GM19397 (cell line): Measurements from ENCODE around the gene C1QTNF8.

ENCODE experiments used
- ATAC-seq: cut with Tn5 transposase; IDR thresholded peaks from one replicate; pipeline ENCODE4 v1.9.1; 2021; ENCODE audit warnings: mild to moderate bottlenecking, moderate library complexity; ENCODE audit not compliant: unreplicated experiment

The C1QTNF8 gene

DNA sequence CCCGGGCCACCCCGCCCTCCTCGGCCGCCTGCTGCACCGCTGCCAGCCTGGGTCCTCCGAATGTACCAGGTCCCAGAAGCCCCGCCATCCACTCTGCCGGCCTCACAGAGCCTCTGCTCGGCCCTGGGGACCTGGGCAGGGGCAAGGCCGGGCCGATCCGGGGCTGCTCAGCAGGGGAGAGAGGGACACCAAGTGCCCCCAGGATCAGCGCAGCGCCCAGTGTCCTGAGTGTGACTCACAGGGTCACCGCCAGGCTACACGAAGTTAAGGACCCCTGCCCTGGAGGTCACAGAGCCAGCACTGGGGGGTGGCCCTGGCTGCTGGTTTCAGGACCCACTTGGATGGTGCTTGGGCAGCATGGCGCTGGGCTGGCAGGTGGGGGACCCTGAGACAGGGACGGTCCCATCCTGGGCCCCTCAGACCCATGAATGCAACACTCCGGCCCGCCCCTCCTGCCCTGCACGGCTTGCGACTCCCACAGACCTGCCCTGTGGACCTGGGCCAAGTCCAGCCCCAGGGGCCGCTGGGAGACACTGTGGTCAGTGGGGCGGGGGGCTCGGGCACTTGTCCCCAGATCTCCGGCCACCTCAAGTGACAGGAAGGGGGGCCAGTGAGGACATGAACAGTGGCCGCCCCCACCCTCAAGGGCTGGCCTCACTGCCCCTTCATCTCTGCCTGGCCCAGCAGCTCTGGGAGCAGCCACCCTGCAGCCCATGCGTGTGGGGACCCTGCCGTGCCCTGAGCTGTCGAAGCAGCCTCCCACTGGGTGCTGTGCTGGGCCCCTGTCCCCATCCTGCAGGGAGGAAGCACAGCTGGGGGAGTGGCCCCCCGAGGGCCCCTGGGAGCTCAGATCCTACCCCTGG lies 46.7 kb downstream of the C1QTNF8 start:
- ATAC-seq: no peak

DNA sequence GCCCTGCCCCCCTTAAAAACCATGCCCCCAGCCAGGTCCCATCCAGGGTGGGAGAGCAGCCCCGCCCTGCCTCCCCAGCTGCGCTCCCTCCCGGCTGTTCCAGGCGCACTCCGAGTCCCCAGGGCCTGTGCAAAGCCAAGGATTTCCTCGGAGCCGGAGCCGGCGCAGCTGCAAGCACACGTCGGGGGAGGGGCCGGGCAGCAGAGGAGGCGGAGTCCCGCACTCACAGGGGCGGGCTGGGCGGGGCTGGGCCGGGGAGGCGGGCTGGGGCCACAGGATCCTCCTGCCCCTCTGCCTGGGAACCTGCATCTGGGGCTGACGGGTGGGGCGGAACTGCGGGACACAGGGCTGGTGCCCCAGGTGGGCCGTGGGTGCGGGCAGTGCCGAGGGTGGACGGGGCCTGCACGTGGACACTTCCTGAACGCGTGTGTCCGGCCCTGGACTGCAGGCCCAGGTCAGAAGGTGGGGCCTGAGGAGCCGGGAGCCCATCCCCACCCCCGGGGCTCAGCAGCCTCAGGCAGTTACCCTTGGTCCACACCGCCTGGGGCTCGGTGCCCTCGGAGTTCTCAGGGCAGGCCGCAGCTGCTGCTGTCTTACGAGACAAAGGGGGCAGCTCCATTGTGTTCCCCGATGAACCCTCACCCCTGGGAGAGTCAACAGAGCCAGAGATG lies 47.5 kb downstream of the C1QTNF8 start:
- no peak for ATAC-seq

DNA sequence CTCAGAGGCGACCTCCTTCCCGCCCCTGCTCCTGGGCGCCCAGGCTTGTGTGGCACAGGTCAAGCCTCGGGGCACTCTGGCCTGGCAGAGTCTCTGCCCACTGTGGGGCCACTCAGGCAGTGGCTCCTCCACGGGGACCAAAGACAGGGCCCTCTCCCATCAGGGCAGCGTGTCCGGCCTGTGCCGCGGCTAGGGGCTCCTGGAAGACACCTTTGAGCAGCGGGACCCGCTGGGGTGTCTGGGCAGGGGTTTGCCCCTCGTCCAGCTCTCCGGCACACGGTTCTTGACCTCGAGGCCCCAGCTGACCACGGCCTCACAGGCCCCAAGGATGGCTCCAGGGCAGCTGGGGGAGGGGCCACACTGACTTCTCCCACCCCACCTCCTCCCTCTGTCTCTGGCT lies 48.2 kb downstream of the C1QTNF8 start:
- ATAC-seq: no peak

DNA sequence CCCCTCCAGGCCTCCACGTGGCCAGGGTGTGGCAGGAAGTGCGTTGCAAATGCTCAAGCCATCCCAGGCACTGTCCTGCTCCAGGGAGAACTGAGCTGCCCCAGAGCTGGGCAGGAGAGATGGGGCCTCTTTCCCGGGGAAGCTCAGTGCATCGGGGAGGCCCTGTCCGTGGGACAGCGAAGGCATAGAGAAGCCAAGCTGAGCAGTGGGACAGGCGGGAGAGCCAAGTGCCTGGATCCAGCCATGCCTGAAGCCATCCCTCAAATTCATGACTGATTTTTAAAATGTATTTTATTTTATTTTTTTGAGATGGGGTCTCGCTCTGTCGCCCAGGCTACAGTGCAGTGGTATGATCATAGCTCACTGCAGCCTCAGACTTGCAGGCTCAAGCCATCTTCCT lies 48.9 kb downstream of the C1QTNF8 start:
- no peak for ATAC-seq

DNA sequence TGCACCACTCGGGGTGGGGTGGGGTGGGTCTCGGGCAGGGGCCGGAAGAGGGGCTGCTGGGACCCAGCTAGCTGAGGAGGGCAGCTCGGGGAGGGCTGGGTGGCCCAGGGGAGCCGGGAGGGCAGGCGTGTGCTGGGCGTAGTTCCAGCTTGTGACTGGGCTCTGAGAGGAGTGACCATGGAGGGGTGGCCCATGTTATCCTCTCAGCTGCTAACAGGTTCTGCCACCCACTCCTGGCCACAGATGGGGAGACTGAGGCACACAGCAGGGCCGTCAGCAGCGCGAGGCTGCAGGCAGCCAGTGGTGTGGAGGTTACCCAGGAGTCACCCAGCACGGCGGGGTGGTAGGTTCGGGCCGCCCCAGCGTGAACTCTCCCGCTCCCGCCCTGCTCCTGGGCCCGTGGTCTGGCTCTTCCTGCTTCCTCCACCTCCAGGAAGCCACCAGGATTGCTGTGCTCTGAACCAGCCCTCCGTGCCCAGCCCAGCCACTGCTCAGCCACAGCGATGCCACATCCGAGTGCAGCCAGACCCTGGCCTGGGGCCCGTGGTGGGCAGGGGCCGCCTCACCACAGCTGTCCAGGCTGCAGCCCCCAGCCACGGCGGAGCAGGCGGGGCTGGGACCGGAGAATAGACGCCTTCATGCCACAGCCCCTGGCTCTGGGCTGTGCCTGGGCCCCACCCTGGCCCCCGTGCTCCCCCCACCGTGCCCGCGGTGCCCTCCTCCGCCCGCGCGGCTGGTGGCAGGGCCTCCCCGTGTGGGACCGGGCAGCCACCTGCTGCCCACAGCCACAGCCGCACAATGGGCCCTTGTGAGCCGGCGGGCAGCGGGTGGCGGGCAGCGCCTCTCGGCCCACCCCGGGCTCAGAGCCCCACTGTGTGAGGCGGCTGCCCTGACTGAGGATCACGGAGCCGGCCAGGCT lies 49.8 kb downstream of the C1QTNF8 start:
- no peak for ATAC-seq

DNA sequence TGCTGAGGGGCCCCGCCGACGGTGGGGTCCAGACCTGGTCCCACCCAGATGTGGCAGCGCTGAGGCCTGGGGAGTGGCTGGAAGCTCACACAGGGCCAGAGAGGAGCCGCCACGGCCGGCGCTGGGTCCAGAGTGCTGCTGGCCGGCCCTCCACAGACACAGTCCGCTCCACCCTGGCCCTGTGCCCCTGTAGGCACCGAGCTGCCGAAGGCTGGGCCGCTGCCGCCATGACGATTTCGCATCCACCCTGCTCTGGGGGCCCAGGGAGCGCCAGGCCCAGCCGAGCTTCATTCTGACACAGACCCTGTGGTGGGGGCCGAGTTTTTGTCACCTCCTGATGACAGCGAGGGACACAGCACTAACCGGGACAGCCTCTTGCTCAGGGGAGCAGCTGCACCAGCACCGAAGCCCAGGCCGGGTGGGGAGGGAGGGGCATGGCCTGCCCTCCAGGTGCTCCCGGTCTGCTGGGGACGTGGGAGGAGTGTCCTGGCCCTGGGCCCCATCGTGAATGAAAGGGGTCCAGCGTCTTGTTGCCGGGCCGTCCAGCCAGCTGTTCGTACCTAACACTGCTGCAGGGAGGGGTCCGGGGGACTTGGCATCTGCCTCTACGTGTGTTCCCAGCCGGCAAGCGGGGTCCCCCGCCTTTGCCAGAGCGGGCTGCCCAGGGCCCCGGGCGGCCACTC lies 50.6 kb downstream of the C1QTNF8 start:
- no peak for ATAC-seq

DNA sequence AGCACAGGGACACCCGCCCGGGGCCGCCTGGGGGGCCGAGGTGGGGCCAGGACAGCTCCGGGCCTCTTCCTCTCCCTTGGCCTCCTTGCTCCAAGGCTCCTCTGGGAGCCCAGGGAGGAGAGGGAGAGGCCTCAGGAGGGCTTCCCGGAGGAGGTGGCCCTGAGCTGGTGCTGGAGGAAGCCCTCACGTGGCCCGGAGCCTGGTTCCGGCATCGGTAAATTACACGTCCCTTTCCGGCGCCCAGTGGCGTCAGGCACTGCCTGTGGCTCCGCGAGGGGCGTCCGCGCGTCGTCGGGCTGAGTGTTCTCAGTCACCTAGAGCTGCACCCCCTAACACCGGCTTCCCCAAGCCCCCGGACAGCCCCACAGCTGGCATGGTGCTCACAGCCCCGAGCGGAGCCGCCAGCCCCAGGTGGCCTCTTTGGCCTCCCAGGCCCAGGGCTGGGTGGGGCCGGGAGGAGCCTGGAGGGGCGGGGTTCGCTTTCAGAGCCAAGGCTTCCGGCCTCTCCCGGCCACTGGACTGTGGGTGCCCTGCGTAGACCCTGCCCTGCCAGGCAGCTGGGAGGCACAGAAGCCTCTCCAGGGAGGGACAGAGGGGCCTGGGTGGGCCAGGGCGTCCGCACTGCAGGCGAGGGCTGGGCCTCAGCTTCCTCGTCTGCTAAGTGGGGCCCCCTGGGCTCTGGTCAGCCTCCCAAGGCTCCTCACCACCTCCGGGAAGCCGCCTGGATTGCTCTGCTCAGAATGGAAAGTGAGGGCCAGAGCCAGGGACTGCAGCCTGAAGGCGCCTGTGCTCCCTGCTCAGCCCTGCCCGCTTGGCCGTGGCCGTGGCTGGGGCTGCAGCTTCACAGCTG lies 51.4 kb downstream of the C1QTNF8 start:
- ATAC-seq: no peak

DNA sequence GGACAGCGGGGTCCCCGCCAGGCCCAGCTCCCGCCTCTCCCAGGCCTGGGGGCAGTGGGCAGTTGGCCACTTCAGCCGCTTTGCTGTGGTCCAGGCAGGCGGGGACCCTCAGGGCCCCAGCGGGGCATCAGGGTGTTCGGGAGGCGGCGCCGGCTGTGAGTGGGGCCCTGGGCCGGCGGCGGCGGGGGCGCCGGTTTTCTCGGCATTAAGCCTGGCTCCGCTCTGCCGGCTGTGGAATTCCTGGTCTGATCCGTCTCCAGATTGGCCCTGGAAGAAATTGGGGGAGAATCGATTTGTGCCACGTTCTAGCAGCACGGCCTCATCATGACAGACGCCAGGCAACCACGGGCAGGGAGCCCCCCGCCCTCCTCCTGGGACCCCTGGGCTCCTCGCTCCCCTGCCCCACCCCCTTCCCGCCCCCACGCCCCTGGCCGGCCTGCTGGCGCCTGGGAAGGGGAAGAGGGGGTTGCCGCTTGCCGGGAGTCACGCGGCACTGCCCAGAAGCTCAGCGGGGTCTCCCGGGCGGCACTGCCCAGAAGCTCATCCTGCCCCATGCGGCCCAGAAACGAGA lies 52.1 kb downstream of the C1QTNF8 start:
- no peak for ATAC-seq

DNA sequence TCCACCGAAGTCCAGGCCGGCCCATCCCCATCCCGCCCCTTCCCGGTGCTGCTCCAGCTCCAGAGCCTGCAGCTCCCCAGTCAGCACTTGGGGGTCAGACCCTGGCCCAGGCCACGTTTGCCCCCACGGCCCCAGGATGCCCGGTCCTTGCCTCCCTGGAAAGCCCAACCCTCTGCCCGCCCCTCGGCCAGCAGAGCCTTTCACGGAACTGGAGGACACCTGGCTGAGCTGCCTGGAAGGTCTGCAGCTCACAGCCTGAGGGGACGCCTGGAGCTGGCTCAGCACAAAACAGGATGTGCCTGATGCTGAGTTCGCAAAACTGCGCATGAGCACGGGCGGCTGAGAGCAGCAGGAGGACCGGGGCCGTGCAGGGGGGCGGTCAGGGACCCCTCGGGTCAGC lies 53.2 kb downstream of the C1QTNF8 start:
- ATAC-seq: no peak

DNA sequence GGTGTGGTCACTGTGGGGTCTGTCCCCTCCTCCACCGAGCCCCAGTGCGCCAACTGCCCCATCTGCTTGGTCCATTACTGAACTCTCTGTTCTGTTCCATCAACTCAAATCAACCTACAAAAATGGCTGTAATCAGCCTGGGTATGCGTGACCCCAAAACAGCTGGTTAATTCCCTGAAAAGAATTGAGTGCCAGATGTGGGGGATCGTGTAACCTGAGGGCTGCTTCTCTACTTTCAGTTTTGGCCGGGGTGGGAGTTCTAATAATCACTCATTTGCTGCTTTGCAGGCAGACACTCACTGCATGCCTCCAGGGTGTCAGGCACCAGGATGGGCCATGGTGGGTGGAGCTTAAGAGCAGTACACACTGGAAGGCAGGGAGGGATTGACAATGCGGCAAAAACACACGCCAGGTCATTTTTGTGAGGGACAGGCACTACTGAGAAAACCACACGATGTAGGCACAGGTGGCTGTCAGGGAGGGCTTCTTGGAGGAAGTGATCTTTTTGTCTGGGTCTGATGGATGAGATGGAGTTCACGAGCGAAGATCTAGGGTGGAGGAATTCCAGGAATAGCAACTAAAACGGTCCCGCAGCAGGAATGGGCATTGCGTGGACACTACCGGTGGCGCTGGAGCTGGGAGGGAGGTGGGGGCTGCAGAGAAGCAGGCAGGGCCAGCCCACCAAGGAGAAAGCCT lies 53.8 kb downstream of the C1QTNF8 start:
- no peak for ATAC-seq

DNA sequence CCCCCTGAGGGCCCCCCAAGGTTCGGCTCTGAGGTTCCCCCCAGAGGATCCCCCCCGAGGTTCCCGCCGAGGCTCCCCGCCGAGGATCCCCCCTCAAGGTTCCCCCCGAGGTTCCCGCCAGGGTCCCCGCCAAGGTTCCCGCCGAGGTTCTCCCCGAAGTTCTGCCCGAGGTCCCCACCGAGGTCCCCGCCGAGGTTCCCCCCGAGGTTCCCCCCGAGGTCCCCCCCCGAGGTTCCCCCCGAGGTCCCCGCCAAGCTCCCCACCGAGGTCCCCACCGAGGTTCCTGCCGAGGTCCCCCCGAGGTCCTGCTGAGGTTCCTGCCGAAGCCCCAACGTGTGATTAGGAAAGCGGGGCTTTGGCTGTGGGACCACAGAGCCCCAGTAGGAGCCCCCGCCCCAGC lies 55.7 kb downstream of the C1QTNF8 start:
- no peak for ATAC-seq

DNA sequence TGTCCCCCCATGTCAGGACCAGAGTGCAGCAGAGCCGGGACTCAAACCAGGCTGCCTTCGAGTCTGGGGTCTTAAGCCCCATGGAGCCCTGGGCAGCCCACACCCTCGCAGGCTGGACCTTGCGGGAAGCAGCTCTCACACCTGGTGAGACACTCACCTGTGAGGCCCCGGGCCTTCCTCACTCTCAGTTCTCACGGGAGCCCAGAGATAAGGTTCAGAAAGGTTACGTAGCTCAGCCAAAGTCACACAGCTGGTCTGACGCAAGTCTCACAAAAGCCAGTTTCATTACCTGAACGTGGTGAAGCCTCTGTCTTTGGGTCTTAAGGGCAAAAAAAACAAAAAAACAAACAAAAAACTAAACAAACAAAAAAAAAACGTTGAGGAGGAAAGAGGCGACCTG lies 56.3 kb downstream of the C1QTNF8 start:
- ATAC-seq: no peak

DNA sequence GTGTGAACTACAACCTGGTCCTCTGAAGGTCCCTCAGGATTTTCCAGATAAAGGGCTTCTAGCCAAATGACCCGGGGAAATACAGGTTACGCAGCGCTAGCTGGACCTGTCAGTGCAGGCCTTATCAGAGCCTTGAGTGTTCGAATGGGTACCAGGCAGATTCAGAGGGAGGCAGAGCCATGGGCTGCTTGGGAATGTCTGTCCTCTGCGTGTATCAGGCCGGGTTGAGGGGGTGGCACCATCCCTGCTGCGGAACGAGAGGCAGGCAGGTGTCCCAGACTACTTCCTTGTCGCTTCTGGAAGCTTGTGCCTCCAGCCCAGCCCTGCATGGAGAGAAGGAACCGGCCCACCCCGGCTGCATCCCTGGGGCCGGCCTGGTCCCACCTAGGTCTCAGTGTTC lies 57.1 kb downstream of the C1QTNF8 start:
- no peak for ATAC-seq
